GM21381 (cell line): ENCODE results near the gene ANAPC4.

ENCODE experiments used
- ATAC-seq: cut with Tn5 transposase; IDR thresholded peaks from one replicate; pipeline ENCODE4 v1.9.1; 2021; ENCODE audit warnings: mild to moderate bottlenecking, moderate library complexity; ENCODE audit not compliant: unreplicated experiment

Gene ANAPC4

DNA sequence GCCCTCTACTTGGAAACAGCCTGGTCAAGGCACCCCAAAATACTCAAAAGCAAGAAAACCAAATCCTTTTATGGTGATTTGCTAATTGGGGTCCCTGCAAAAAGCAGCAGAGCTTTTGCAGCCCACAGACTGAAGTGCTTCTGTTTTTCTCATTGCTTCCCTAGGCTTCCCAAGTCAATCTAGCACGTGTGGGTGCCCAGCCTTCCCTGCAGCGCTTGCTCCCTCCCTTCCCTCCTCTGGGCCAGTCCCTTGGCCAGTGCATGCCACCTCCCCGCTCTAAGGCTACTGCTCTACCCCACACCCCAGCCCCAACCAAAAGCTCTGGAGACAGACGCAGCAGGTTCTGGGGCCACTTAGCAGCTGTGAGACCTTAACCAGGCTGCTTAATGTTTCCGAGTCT lies 53.6 kb downstream of the ANAPC4 start:
- ATAC-seq, result no peak

DNA sequence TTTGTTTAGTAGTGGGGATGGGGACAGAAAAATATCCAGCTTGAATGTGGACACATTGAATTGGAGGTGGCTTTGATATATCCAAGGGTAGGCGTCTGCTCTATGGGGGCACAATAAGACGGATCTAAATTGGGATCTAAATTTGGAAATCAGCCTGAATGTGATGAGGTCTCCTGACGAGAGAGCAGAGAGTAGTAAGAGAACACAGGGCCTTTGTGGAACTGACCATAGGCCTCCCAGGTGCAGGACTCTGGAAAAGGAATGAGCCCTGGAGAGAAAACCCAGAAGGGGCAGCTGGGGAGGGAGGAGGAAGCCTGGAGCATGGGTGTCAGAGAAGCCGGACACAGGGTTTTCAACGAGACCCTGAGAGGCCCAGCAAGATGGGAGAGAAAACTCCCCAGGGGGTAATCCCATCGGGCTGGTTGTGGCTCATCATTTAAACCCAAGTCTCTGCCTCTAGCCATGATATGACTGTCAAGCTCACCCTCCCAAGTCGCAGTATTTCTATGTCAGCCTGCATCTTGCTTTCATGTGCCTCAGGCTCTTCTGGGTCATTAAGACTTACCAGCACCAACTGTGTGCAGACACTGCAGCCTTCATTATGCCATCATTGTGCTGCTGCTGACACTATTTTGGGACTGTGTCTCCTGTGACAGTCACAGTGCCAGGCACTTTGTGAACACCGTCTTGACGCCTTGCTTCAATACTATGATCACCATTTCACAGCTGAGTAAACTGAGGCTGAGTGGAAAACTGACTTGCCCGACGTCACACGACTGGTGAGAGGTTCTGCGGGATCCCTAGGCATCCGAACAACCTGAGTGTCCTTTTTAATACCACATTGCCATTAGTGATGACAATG lies 57.1 kb downstream of the ANAPC4 start:
- ATAC-seq, result no peak

DNA sequence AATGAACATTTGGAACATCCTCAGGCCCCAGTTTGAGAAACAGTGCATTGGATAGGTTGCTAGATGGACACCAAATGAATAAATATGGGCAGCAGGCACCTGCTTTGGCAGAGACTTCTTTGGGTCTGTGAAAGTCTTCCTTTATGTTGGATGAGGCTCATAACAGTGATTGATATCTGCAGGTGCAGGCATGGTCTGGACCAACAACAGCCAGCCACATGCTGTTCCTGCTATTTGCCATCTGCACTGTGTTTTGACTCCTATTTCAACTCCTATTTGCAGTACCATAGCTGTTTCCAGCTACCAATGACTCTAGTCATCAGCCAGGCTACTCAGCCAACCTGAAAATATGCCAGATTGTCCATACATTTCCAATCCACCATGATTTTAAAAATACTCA lies 60.9 kb downstream of the ANAPC4 start:
- ATAC-seq, result no peak

DNA sequence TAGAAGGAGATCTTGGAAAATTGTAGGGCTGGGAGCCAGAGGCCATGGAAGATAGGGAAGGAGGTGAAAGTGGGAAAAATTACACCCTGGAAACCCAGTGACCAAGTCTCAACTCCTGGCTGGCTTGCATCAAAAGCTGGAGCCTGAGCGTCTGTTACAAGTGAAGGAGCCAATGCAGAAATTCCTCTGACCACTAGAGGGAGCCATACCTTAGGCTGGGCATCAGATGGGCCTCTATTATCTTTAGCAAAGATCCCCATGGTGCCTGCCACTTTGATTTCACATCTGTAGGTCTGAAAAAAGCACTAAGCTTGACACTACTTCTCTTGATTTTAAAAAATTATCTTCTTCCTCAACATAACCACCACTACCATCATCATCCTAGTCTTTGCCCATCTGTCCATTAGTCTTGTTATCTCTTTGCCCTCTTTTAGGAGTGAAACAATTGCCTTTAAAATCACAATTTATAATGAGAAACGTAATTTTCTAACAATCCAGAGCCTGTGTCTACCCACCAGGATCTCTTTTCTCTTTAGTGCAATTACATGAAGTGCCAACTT lies 62.9 kb downstream of the ANAPC4 start:
- peak; percentile 96 for ATAC-seq

DNA sequence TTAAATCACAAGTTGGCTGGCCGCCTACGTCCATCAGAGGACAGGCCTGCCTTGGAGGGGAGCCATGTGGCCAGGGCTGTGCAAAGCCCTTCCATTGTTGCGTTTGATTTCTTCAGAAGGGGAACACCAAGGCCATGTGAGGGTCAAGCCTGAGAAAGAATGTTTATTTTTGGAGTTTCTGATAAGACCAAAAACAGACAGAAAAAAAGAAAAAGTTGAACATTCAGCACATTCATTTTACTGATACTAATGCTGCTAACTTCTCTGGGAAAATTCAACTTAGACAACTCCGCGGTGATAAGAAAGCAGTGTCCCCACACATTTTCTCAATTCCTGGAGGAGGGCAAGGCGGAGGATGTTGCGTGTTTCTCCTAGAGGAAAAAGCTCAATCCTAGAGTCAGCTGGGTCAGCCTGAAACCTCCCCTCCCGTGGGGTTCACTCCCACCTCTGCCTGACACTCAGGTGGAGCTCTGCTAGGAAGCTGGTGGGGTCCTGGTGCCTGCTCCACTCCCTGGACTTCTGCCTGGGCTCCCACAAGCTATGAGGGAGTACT lies 63.5 kb downstream of the ANAPC4 start:
- no peak for ATAC-seq

DNA sequence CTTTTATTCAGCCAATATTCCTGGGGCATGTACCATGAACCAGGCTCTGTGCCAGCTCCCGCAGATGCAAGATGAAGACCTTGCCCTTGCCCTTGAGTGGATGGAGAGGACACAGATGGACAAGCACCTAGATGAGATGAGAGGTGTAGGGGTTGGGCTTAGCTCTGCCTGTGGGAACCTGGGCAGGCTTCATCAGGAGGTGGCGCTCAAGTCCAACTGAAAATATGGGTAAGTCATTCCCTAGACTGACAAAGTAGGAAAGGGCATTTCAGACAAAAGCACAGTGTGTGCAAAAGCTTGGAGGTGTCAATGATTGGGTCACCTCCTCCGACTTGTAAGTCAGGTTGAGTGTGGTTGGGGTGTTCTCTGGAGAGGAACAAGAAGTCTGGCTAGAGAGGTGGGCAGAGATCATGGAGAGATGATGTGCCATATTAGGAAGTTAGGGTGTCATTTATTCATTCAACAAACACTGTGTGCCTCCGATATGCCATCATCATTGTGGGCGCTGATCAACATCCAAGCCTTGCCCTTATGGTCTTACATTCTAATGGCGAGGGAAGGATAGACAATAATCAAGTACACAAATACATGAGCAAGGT lies 64.6 kb downstream of the ANAPC4 start:
- no peak for ATAC-seq

DNA sequence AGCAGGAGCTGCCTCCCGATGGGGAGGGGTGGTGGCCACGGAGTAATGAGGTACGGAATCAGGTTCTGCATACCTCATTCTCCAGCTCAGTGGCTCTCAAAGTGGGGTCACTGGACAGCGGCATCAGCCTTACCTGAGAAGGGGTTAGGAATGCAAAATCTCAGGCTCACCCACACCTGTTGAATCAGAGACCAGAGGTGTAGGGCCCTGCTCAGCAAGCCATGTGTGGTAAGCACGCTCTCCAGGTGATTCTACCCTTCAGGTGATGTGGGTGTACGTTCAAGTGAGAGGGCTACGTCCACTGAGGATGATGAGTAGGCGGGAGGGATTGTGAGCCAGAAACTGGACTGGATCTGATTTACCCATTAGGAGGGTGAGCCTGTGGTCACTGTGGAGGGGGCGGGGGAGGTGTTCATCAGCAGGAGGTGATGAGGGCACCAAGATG lies 65.8 kb downstream of the ANAPC4 start:
- no peak for ATAC-seq

DNA sequence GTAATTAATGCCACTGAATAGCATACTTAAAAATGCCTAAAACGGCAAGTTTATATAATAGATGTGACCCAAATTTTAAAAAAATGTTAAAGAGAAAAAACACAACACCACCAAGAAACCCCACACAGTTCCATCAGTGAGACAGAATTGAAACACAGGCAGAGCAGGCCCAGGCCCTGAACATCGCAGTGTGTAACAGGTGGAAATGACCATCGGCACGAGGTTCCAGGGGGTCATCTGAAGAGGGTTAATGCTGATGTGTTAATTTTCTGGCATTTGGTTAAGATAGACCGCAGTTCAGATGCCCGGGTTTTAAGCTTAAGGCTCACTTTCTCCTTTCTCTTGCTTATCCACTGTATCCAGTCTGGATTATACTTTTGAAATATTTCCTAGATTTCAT lies 66.8 kb downstream of the ANAPC4 start:
- no peak for ATAC-seq

DNA sequence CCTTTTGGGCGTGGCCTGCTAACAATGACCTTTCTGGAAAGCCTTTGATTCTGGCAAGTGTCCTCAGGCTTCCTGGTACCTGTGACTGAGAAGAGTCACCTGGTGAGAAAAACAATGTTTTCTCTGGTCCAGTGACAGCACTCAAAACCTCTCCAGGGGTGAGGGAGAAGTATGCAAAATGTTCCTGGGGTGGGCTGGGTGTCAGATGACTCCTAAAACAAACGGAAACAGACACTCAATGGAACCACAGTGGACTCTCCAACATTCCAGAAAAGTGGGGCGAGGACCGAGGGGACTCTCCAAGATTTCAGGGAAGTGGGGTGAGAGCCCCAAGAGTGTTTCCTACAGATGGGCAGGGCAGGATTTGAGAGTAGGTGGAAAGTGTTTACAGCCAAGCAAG lies 69.5 kb downstream of the ANAPC4 start:
- ATAC-seq, result no peak

DNA sequence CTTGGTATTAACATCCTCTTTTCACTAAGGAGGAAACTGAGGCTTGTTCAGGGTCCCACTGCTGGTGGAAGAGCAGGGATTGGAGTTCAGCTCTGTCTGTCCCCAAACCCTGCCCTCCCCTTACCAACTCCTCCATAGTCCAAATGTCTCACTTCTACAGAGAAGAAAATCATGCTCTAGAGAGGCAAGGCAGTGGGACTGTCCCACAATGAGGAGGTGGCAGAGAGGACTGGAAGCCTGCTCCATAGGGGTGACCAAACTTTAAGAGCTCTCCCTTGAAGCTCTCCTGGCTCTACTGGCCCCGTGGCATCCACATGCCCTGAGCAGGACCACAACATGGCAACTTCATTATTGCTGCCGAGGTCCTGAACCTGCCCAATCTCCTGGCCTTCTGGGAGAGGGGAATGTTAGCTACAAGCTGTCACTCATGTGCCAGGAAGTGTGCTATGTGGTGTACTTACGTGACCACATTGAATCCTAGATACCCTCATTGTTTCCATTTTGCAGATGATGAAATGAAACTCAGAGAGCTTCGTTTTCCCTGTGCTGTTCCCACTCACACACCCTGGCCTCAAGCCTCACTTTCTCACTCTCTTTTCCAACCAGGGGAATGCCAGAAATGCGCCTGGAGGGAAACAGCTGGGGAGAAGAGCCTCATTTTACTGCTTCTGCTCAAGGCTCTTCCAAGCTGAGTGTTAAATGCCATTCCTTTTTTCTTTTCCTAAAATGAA lies 71.5 kb downstream of the ANAPC4 start:
- no peak for ATAC-seq

DNA sequence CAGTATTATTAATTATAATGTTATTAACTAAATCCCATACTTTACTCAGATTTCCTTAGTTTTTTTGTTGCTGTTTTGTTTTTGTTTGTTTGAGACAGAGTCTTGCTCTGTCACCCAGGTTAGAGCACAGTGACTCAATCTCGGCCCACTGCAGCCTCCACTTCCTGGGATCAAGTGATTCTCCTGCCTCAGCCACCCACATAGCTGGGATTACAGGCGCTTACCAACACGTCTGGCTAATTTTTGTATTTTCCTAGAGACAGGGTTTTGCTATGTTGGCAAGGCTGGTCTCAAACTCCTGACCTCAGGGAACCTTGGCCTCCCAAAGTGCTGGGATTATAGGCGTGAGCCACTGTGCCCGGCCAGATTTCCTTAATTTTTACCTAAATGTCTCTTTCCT lies 72.2 kb downstream of the ANAPC4 start:
- no peak for ATAC-seq

DNA sequence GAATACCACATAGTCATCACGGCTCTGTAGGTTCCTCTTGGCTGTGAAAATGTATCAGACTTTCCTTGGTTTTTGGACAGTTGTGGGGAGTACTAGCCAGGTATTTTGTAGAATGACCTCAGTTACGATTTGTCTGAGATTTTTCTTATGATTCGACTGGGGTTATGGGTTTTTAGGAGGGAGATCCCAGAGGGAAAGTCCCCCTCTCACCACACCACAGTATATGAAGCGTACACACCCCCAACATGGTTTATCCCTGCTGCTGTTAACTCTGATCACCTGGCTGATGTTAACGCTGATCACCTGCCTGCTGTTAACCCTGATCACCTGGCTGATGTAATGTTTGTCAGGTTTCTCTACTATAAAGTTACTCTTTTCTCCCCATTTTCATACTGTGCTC lies 72.6 kb downstream of the ANAPC4 start:
- ATAC-seq, result no peak

DNA sequence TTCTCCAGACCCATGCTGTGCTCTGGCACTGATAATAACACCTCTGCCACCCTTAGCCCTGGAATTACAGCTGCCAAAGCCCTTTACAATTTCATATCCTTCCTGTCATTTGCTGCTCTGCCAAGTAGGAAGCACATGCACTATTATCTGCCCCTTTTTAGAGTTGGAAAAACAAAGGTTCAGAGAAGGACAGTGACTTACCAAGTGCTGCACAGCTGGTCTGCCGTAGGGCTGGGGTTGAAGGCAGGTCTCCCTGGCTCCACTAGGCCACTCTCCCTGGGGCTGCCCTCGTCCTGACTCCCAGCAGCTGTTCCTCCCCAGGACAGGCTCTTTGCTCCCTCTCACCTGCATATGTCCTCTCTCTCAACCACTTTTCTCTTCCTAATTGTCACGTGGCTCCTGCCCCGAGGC lies 73.4 kb downstream of the ANAPC4 start:
- no peak for ATAC-seq

DNA sequence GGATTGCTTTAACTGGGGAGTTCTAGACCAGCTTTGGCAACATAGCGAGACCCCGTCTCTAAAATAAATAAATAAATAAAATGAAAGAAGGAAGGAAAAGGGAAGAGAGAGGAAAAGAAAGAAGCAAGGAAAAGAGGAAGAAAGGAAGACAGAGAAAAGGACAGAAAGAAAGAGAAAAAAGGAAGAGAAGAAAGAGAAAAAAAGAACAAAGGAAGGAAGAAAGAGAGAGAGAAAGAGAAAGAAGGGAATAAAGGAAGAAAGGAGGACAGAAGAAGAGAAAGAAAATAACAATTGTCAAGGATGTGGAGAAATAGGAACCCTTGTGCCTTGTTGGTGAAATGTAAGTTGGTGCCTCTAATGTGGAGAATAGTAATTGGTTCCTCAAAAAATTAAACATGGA lies 74.6 kb downstream of the ANAPC4 start:
- ATAC-seq, result no peak

DNA sequence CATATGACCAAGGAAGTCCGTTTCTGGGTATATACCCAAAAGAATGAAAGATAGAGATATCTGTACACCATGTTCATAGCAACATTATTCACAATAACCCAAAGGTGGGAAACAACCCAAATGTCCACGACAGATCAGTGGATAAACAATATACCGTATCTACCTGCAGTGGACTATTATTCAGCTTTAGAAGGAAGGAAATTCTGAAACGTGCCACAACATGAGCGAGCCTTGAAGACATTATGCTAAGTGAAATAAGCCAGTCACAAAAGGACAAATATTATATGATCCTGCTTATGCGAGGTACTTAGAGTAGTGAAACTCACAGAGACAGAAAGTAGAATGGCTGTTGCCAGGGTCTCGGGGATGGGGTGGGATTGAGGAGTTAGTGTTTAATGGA lies 75.0 kb downstream of the ANAPC4 start:
- no peak for ATAC-seq

DNA sequence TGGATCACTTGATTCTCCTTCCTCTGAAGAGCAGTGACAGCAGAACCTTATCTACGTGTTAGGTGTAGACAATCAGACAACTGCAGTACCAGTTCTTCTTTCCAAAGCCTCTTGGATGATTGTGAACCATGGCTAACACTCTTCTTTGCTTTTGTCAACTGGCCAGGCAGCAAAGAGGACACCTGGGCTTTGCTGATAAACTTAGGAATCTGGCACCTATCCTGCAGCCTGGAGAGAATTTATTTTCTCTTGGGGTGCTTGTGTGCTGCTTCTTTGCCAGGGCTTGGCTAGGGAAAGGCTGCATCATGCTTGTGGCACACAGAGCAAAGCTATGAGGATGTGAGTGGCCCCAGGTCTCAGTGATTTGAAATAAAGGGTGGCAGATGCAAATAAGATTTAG lies 77.4 kb downstream of the ANAPC4 start:
- no peak for ATAC-seq

DNA sequence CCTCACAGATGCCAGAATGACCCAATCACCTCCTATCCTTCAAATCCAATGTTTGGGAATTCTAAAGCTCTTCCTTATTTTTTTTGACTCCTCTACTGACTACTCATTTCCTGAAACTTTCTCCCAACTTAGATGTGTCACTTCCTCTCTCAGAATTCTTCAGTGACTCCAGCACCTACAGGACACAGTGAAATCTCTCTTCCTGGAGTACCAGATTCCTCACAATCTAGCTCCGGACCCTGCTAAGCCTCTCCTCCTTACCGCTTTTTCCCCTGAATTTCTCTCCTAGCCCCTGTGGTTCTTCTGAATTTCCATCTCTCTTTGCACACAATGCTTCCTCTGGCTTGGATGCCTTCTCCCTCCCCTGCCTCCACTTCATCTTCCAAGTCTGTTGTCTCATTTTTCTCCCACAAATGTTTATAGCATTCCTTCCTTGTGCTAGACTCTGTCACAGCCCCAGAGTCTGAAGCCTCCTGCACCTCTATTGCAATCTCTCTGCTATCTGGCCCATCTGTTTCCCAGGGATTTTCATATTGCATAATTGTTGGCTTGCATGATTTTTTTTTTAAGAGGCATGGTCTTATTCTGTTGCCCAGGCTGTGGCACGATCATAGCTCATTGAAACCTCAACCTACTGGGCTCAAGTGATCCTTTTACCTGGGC lies 80.1 kb downstream of the ANAPC4 start:
- no peak for ATAC-seq

DNA sequence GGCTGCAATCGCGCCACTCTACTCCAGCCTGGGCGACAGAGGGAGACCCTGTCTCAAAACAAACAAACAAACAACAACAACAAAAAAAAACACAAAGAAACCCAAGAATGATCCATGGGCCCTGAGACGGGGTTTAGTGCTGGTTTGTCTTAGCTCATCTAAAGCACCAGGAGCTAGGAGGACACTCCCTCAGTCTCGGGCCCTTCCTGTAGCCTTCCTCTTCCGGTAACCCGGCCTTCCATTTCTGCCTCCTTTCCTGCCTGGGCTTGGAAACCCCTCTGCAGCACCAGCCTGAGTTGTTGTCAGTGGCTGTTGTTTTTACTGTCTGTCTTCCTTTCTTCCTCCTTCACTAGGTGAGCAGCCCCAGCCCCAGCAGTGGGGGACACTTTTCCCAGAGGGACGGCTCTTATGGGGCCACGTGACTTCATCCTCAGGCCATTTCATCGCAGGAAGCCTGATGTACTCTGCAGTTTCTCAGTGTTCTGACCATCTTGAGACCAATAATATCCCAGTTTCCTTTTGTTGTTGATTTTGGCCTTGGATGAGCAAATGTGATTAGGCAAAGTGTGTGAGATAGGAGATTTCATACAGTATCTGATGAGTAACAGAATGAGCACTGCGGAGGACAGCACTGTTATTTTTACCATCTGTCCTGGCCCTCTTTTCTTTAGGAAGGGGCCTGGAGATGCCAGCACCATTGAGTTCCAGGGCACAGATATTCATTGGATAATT lies 90.1 kb downstream of the ANAPC4 start:
- ATAC-seq, result no peak

DNA sequence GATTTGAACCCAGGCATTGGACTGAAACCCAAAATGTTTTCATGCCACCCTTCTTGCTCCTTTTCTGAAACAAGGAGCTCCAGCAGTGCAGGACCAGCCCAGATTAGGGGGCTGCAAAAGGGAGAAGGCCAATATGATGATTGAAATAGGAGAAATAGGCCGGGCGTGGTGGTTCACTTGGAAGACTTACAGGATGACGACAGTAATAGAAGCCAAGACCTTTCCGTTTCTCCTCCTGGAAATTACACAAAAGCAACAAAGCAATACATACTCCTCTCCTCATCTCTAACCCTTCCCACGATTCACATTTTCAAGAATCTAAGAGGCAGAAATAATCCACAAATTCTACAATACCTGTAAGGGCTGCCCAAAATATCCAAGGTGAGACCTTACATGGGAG lies 90.8 kb downstream of the ANAPC4 start:
- no peak for ATAC-seq
